AG08395 (cell line): Measurements from ENCODE around the gene SORCS2.
A peak's percentile ranks its signal among the peaks of the same experiment; 100 is the strongest.

ENCODE experiments used
- DNase-seq: peaks from one replicate; pipeline ENCODE4 v3.0.0; 2012; ENCODE audit warnings: mixed read lengths, low spot score

SORCS2 gene

GRCh38 chr4:7306021-7306965 lies 114.0 kb downstream of the SORCS2 start:
- DNase-seq, result no peak

- no peak for DNase-seq
Observed at GRCh38 chr4:7306986-7307385, 114.6 kb downstream of the SORCS2 start.

GRCh38 chr4:7307394-7308099 lies 115.2 kb downstream of the SORCS2 start:
- no peak for DNase-seq

GRCh38 chr4:7309181-7309580 lies 116.8 kb downstream of the SORCS2 start:
- no peak for DNase-seq

GRCh38 chr4:7309636-7310390 lies 117.5 kb downstream of the SORCS2 start:
- no peak for DNase-seq

- DNase-seq, result no peak
Observed at GRCh38 chr4:7310451-7310850, 118.1 kb downstream of the SORCS2 start.

GRCh38 chr4:7311205-7311604 lies 118.9 kb downstream of the SORCS2 start:
- DNase-seq, result no peak

GRCh38 chr4:7312691-7313090 lies 120.4 kb downstream of the SORCS2 start:
- DNase-seq, result no peak

- DNase-seq, result peak; percentile 19
Observed at GRCh38 chr4:7313347-7313811, 121.0 kb downstream of the SORCS2 start.

GRCh38 chr4:7313991-7314390 lies 121.7 kb downstream of the SORCS2 start:
- no peak for DNase-seq

GRCh38 chr4:7315286-7315685 lies 122.9 kb downstream of the SORCS2 start:
- DNase-seq, result no peak

GRCh38 chr4:7315935-7316334 lies 123.6 kb downstream of the SORCS2 start:
- DNase-seq, result no peak

GRCh38 chr4:7319024-7319423 lies 126.7 kb downstream of the SORCS2 start:
- no peak for DNase-seq

- no peak for DNase-seq
Observed at GRCh38 chr4:7320206-7320797, 128.0 kb downstream of the SORCS2 start.

GRCh38 chr4:7322166-7322991 lies 130.0 kb downstream of the SORCS2 start:
- DNase-seq, result no peak

- DNase-seq, result no peak
Observed at GRCh38 chr4:7323461-7323871, 131.1 kb downstream of the SORCS2 start.

GRCh38 chr4:7323872-7324650 lies 131.7 kb downstream of the SORCS2 start:
- DNase-seq, result no peak

GRCh38 chr4:7324651-7325121 lies 132.3 kb downstream of the SORCS2 start:
- no peak for DNase-seq

GRCh38 chr4:7325541-7325940 lies 133.2 kb downstream of the SORCS2 start:
- no peak for DNase-seq

- no peak for DNase-seq
Observed at GRCh38 chr4:7326306-7326692, 134.0 kb downstream of the SORCS2 start.
